ES-I3 (cell line): ENCODE data around the gene ACSS3.

Experiments
- H3K36me3 ChIP-seq: 2 replicates; pipeline ENCODE4 v1.6.1; 2013; ENCODE audit warnings: mild to moderate bottlenecking, low read length, control low read depth, moderate library complexity; ENCODE audit not compliant: insufficient read depth
- H3K4me1 ChIP-seq: 2 replicates; pipeline ENCODE4 v1.6.1; 2013; ENCODE audit warnings: mild to moderate bottlenecking, control low read depth, low read length; ENCODE audit not compliant: insufficient read depth
- H3K9ac ChIP-seq: 2 replicates; pipeline ENCODE4 v1.6.1; 2013; ENCODE audit warnings: low read depth, mild to moderate bottlenecking, low read length, moderate library complexity
- H3K9me3 ChIP-seq: 2 replicates; pipeline ENCODE4 v1.6.1; 2013; ENCODE audit warnings: mild to moderate bottlenecking, low read length, moderate library complexity; ENCODE audit not compliant: control insufficient read depth, insufficient read depth

The ACSS3 gene

DNA sequence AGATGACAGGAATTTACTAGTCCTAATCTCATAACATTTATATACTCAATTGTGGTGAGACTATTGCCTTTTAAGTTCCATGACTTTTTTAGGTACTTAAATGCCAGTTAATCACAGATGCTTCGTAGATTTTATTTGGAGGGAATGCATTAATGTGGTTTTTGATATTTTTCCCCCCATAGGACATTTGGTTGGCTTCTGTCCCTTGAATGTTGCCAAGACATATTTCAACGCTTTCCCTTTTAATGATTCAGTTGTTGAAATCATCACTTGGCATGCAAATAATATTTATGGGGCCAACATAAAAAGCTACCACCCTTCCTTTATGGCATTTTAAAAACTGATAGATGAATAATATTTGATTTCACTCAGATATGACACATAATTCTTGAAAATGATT, 172.1 kb downstream of the ACSS3 start:
- Histone ChIP-seq H3K4me1 (peaks cover 8% of the 10 kb centered on the region; the same call in 1 of the 2 replicates), H3K9me3 (no peaks in the 10 kb centered on the region), H3K9ac (no peak overlapping the region), H3K36me3 (no peaks in the 10 kb centered on the region)

DNA sequence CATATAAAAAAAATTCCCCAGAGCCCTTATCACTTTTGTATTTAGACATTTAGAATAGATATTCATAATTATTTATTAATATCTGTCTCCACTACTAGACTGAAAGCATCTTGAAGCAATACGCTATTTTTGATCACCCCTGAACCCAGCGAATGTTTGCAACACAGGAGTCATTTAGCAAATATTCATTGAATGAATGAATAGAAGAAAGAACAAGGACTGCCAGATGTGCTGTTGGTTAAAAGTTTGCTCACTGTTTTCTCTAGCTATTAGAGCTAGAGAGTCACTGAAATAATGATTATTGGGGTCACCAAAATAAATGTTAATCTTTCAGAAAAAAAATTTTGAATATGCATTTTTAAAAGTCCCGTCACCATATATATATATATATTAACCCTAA, 174.3 kb downstream of the ACSS3 start:
- Histone ChIP-seq H3K9ac (no peak overlapping the region), H3K36me3 (no peaks in the 10 kb centered on the region), H3K9me3 (no peaks in the 10 kb centered on the region), H3K4me1 (no peaks in the 10 kb centered on the region)

DNA sequence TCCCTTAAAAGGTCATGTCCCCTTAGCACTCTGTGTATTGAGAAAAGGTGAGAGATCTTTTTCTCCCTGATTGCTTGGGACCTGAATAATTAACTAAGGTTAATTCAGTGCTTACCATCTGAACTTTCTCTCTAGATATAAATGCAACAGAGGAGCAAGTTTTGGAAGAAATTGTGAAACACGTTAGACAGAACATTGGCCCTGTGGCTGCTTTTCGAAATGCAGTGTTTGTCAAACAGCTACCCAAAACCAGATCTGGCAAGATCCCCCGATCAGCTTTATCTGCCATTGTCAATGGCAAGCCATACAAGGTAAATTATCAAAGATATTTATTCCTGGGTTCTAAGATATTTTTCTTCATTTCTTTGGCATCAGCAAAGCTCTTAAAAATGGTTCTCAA, 175.5 kb downstream of the ACSS3 start:
- Histone ChIP-seq H3K9ac (no peak overlapping the region), H3K36me3 (no peaks in the 10 kb centered on the region), H3K4me1 (no peaks in the 10 kb centered on the region), H3K9me3 (no peaks in the 10 kb centered on the region)

DNA sequence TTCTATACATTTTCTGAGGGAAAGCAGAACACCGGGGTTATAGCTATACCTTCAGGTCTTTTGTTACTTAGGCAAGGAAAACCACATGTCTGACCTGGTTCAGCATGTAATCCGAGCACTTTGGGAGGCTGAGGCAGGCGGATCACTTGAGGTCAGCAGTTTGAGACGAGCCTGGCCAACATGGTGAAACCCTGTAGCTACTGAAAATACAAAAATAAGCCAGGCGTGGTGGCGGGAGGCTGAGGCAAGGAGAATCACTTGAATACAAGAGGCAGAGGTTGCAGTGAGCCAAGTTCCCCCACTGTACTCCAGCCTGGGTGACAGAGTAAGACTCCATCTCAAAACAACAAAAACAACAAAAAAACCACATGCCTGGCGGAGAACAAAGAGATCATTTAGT, 177.6 kb downstream of the ACSS3 start:
- Histone ChIP-seq H3K36me3 (no peaks in the 10 kb centered on the region), H3K9ac (no peak overlapping the region), H3K9me3 (no peaks in the 10 kb centered on the region), H3K4me1 (no peaks in the 10 kb centered on the region)

DNA sequence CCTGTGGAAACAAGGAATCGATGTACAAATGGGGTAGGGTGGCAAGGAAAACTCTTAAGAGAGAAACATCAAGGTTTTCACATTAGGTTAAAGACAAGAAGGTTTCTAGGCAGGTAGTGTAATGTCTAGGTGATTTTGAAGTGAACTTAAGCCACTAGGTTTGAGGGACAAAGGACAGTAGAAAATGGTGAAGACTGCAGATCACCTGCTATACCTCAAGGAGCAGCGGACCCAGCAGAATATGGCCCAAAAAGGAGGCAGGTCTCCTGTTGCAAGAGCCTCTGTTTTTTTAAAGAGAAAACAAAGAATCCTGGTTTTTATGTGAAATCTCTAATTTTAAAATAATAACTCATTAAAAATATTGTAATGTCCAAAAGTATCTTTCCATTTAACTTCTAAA, 178.1 kb downstream of the ACSS3 start:
- H3K9ac ChIP-seq = no peak overlapping the region
- no peaks in the 10 kb centered on the region for H3K4me1 ChIP-seq
- no peaks in the 10 kb centered on the region for H3K9me3 ChIP-seq
- H3K36me3 ChIP-seq = no peaks in the 10 kb centered on the region

DNA sequence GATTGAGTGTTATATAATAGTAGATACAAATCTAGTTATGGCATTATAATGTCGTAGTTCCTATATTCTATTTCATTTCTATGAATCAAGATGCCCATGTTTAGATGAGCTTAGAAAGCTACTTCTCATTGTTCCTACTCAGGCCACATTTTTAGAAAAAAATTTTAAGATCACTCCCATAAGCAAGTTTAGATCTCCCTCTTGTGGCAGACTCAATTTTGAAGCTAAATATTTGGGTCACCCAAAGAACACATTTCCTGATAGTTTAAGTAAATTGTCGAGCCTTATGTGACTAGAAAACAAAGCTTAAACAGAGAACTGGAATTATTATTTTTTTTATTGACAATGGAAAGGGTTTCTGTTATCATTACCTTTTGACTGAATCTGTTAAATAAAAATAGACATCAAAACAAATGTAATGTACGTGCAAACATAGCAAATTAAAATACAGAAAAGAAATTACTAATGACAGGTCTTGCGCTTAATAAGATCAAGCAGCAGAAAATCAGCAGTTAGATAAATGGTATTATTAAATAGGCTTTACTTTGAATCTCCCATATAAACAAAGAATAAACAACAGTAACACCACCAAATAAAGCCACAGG, 180.2 kb downstream of the ACSS3 start:
- H3K9ac ChIP-seq = no peak overlapping the region
- no peaks in the 10 kb centered on the region for H3K9me3 ChIP-seq
- H3K4me1 ChIP-seq = no peaks in the 10 kb centered on the region
- no peaks in the 10 kb centered on the region for H3K36me3 ChIP-seq

DNA sequence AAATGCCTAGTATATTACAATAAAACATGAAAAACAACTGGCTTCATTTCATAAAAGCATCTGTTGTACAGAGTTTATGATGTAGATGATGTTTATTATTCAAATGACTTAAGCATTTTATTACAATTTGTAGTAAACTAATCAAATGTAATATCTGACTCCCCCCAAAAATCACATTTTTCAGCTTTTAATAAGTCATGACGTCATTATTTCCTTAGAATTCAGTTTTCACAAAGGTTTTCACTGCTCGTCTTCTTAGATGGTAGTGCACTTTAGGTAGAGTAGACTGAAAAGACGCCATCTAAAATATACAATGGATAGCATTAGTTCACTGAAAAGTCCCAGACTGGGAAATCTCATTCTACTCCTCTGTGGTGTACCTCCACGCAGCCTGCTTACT, 181.5 kb downstream of the ACSS3 start:
- H3K4me1 ChIP-seq = no peaks in the 10 kb centered on the region
- H3K9ac ChIP-seq = no peak overlapping the region
- H3K36me3 ChIP-seq = no peaks in the 10 kb centered on the region
- no peaks in the 10 kb centered on the region for H3K9me3 ChIP-seq

DNA sequence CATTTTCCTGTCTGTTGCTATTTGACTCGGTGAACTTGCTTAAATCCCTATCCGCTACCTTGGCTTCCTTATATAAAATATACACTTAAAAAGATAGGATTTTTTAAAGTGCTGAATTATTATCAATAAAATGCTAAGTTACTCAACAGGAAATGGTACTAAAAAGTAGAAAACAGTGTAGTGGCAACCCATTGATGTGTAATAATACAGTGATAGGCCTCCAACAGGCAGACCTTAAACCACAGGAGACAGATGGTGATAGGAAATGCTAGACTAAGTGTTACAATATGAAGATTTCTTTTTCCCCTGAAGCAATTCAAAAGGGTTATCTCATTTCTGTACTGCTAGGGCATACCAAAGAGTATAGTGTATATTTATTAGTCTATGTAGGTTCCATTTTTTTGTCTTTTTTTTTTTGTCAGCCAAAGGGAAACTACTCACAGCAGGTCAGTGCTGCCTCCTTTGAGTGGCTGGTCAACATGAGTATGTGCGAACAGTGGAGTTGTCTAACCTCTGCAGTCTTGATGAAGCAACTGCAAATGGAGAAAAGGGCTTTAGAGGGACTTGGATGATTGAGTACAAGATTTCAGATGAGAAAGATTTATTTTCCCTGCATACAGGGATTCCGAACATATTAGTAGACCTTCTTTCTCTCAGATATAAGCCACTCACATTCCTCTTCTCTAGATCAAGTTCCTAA, 183.8 kb downstream of the ACSS3 start:
- Histone ChIP-seq H3K9ac (no peak overlapping the region), H3K9me3 (no peaks in the 10 kb centered on the region), H3K4me1 (no peaks in the 10 kb centered on the region), H3K36me3 (no peaks in the 10 kb centered on the region)

DNA sequence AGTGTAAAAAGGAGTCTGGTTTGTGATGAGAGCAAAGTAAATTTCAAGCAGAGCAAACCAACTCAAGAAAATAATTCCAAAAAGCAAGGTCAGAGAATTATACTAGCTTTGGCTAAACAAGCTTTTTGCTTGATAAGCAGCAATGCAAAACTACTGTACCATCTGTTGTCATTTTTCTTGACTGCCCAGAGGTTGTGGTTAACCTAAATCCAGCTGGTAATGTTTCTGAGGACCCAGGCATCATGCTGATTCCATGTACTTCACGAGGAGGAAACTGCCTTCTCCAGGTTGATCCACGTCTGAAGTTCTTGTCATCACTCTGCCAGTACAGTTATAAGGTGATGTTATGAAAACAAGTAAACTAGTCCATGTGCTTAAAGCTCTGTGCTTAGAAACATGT, 185.2 kb downstream of the ACSS3 start:
- Histone ChIP-seq H3K9me3 (no peaks in the 10 kb centered on the region), H3K4me1 (no peaks in the 10 kb centered on the region), H3K9ac (no peak overlapping the region), H3K36me3 (no peaks in the 10 kb centered on the region)

DNA sequence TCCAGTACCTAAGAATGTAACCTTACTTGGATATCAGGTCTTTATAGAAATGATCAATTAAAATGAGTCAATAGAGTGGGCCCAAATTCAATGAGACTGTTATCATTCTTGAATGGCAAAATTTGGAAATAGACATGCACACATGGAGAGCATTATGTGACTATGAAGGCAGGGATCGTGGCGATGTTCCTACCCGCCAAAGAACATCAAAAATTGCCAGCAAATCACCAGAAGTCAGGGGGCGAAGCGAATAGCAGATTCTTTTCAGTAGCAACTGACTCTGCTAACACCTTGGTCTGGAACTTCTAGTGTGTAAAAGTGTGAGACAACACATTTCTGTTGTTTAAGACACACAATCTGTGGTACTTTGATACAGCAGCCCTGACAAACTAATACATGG, 192.5 kb downstream of the ACSS3 start:
- H3K9ac ChIP-seq = no peak overlapping the region
- H3K9me3 ChIP-seq = no peaks in the 10 kb centered on the region
- H3K4me1 ChIP-seq = no peaks in the 10 kb centered on the region
- no peaks in the 10 kb centered on the region for H3K36me3 ChIP-seq

DNA sequence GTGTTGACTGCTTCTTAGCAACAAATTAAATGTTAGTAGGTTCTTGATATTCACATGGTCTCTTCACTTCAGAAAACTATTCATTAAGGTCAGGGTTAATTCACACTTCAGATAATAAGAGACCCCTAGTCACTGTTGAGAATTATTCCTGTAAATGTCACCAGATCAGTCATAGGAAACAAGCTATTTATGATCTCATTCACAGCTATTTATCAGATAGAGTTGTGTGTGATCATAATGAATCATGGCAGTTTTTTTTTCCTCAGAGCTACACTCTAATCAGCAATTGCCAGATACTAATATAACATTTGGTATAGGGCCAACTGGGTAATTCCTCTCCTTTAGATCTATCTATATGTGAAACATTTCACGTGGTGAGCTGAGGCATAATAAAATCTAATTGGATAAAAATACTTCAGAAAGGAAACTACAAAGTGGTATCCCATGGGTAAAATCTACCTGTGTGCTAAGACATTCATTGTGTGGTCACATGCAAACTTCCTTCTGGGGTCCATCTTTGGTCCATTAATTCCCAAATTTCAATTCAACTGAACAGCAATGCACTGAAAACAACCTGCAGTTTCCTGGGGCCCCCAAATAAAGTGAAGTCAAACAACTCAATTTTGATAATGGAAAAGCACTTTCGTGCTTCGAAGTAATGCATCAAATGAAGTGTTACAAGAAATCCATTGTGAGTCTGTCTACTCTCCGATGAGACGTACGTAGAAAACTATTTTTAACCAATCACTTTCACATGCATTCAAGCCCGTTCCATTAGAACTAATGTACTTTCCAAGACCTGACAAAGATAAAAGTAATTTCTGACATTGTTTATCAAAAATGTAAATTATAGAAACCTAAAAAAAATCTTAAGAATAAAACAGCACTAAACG, 197.0 kb downstream of the ACSS3 start:
- no peaks in the 10 kb centered on the region for H3K9me3 ChIP-seq
- H3K9ac ChIP-seq = no peak overlapping the region
- no peaks in the 10 kb centered on the region for H3K4me1 ChIP-seq
- no peaks in the 10 kb centered on the region for H3K36me3 ChIP-seq

DNA sequence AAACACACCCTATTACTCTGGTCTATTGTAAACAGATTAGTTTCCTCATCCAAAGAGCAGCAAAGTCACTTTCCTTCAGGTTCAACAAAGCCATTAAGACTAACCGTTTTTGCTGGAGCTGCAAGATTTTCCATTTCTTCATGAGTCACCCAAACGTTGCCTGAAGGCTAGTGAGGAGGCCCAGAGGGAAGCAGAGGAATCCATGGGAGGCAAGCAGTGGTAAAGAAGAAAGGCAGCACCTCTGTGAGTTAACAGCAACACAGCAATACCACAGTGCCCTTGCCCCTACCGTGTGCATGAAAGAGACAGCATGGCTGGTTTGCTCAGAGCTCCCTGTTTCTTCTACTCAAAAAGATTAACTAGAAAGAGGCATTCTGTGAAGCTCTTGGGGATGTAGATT, 206.3 kb downstream of the ACSS3 start:
- no peaks in the 10 kb centered on the region for H3K36me3 ChIP-seq
- no peaks in the 10 kb centered on the region for H3K9me3 ChIP-seq
- H3K4me1 ChIP-seq = no peaks in the 10 kb centered on the region
- no peak overlapping the region for H3K9ac ChIP-seq

DNA sequence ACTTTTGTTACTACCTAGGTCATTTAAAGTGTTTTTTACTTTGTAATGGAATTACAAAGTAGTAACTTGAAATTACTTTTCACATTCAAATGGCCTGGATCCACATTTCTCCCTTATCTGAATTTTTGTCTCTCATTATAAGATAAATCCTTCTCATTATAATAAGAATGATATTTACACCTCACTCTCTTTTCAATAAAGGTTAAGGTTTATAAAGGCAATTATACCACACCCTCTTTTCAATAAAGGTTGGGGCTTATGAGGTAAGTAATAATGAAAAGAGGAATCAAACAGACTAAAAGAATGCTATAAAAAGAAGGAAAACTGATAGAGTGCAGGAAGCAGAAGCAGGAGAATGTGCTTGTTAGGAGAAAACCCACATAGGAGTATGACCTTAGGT, 210.8 kb downstream of the ACSS3 start:
- H3K9me3 ChIP-seq = no peaks in the 10 kb centered on the region
- H3K36me3 ChIP-seq = no peaks in the 10 kb centered on the region
- no peaks in the 10 kb centered on the region for H3K4me1 ChIP-seq
- no peak overlapping the region for H3K9ac ChIP-seq

DNA sequence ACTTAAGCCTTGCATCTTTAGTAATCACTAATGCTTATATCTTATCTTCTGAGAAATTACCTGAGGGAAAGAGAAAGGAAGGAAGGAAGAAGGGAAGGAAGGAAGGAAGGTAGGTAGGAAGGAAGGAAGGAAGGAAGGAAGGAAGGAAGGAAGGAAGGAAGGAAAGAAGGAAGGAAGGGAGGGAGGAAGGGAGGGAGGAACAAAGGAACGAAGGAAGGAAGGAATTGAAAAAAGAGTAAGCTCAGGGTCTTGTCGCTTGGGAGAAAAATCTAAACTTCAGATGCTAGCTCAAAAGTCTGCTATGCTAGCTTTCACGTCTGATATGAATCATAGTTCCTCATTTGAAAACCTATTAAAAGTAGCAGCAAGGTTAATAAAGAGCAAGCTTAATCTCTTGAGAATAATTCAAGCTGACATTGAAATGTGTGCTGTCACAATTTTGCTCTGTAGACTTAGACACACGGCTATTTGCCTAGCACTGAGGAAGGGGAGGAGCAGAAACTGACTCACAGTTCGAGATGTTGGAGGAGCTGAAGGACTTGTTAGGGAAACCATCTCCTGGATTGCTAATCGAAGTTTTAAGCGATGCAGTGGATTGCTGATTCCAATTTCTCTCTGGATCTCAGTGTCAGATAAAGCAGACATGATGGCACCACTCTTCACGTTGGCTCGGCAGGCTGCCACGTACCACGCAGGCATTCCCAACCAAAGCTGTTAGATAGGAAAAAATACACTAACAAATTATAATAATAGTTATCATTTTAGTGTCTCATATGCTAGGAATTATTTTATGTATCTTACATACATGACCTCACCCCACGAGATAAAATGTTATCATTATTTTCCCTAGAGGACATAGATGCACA, 216.7 kb downstream of the ACSS3 start:
- H3K9me3 ChIP-seq = no peaks in the 10 kb centered on the region
- no peaks in the 10 kb centered on the region for H3K36me3 ChIP-seq
- no peaks in the 10 kb centered on the region for H3K4me1 ChIP-seq
- H3K9ac ChIP-seq = no peak overlapping the region
